ENCODE results near the gene USB1.

DNA sequence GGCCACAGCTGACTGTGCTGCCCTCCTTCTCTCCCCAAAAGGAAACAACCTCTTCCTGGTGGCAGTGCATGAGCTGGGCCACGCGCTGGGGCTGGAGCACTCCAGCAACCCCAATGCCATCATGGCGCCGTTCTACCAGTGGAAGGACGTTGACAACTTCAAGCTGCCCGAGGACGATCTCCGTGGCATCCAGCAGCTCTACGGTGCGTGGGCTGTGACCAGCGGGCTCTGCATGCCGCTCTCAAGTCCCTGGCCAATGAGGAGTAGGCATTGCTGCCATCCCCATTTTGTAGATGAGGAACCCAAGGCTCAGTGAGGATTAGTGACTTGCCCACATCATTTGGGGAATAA, 39.3 kb downstream of the USB1 start:
- TF ChIP-seq, protein P1, sequence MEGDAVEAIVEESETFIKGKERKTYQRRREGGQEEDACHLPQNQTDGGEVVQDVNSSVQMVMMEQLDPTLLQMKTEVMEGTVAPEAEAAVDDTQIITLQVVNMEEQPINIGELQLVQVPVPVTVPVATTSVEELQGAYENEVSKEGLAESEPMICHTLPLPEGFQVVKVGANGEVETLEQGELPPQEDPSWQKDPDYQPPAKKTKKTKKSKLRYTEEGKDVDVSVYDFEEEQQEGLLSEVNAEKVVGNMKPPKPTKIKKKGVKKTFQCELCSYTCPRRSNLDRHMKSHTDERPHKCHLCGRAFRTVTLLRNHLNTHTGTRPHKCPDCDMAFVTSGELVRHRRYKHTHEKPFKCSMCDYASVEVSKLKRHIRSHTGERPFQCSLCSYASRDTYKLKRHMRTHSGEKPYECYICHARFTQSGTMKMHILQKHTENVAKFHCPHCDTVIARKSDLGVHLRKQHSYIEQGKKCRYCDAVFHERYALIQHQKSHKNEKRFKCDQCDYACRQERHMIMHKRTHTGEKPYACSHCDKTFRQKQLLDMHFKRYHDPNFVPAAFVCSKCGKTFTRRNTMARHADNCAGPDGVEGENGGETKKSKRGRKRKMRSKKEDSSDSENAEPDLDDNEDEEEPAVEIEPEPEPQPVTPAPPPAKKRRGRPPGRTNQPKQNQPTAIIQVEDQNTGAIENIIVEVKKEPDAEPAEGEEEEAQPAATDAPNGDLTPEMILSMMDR (IDR thresholded peaks at IDR 0.05): no peak
- no peak for TF ChIP-seq POLR2A (IDR thresholded peaks at IDR 0.05)

Measured in heart left ventricle (tissue), 13 donors.